IPS DF 4.7 (cell line): ENCODE data around the gene ZNRF2.

Experiments used
- DNase-seq: peaks from one replicate; pipeline ENCODE4 v3.0.0-alpha.2; 2013; ENCODE audit warnings: low spot score; ENCODE audit errors: extremely low read depth

Gene ZNRF2

DNA sequence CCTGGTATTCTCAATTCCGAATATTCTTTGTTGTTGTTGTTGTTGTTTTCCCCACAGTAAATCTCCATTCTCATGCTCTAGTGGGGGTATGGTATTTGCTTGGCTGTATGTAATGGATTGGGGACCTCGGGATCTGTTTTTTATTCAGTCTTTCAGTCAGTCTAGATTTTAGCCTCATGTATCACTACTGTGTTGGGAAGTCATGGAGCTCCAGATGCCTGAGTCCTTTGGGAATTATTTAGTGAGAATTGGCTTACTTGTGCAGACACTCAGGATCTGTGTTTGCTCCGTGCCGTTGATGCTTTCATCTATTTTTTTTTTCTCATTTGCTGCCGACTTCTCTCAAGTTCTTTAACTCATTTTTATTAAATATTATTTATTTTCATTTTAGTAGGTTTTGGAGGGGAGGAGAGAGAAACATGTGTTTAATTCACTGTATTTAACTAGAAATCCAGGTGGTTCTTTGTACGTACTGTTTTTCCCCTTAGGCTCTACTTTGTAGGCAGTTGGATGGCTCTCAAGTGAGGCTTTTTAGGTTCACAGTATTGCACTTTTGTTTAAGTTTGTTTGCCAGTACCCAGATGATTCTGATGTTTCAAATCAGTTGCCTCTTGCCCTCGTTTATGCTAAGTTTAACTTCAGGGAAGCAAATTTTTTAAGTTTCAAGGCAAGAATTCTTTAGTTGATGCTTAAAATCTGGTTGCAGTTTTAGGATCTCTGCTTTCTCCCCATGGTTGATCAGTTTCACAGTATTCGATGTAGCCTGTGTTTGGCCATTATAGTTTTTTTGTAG, 36.9 kb downstream of the ZNRF2 start:
- no peak for DNase-seq

DNA sequence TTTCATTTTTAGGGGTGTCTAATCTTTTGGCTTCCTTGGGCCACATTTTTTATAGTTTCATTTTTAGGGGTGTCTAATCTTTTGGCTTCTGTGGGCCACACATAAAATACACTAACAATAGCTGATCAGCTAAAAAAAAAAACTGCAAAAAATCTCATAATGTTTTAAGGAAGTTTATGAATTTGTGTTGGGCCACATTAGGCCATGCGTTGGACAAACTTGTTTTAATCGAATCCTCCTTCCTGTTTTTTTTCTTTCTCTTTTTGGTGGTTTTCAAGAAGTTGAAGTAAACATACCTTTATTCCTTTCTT, 37.4 kb downstream of the ZNRF2 start:
- no peak for DNase-seq

DNA sequence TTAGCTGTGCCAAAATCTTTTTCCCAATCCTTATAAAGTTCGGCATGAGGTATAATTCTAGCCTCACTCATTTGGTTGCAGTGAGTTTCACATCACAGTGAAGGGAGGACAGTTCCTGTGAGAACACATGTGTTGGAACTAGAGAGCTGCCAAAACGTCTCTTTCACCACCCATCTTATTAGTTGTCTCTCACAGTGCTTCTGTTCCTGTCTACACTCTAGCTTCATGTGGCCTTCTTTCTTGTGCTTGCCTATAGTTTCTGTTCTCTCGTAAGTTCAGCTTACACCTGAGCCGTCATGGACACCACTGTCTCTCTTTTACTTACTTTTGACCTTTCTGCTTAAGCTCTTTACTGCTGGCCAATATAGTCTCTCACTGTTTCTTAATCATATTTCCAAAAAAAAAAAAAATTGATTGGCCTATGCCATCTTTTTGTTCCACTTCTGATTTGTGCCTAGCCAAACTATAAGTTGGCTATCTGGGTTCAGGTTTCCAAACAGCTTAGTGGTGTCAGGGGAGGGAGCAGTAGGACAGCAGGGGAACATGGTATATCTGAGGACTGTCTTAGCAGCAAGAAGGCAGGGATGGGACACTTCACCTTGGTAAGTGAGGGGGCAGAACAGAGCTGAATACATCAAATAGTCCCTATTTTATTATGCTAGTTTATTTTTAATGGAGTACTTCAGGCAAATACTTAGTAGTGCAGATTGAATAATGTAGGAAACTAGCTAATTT, 38.0 kb downstream of the ZNRF2 start:
- no peak for DNase-seq

DNA sequence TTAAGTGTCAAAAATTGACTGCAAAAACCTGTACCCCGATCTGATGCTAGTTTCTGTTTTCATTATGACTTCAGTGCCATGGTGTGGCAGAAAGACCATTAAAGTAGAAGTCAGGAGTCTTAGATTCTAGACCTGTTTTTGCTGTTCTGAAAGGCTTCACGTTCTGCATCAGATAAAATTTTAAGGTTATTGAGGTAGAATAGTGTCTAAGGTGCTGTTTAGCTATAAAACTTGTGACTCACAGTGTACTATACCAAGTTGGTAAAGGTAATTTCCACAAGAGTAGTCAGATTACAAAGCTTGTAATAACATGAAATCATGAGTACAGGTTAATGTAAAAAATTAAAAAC, 38.6 kb downstream of the ZNRF2 start:
- no peak for DNase-seq

DNA sequence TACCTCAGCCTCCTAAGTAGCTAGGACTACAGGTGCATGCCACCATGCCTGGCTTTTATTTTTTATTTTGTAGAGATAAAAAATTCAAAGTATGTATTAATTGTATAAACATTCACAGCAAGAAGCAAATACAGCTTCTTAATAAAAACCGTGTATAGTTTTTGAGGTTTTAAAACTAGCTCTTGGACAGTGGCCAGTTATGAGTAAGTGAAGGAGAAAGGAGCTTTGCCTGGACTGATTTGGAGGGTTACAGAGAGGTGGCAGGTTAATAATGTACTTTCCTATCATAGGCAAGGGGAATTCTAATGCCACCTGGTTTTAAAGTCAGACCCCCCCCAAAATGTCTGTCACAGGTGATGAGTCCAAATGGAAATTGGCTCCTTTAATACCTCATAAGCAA, 43.4 kb downstream of the ZNRF2 start:
- DNase-seq = no peak

DNA sequence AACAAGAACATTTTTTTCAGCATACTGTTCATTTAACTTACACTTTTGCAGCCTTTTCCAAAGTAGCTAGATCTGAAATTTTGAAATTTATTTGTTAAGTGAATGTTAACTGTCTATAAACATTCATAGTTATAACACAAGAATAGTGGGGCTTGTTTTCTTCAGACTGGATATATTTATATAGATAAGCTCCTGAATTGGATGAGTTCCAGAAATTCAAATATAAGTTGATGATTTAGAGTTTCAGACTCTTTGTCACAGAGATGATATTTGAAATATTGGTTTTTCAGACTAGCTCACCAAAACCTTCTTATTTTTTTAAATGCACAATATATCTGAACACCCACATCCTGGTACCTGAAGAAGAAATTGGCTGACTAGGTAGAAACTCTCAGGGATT, 44.0 kb downstream of the ZNRF2 start:
- no peak for DNase-seq

DNA sequence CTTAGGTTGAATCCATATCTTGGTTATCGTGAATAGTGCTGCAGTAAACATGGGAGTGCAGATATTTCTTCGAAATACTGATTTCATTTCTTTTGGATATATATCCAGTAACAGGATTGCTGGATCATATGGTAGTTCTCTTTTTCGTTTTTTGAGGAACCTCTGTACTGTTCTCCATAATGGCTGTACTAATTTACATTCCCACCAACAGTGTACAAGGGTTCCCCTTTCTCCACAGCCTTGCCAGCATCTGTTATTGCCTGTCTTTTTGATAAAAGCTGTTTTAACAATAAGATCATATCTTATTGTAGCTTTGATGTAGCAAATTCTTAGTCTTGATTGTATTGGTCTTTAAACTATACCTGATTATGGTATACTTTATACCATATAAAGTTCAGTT, 45.3 kb downstream of the ZNRF2 start:
- no peak for DNase-seq

DNA sequence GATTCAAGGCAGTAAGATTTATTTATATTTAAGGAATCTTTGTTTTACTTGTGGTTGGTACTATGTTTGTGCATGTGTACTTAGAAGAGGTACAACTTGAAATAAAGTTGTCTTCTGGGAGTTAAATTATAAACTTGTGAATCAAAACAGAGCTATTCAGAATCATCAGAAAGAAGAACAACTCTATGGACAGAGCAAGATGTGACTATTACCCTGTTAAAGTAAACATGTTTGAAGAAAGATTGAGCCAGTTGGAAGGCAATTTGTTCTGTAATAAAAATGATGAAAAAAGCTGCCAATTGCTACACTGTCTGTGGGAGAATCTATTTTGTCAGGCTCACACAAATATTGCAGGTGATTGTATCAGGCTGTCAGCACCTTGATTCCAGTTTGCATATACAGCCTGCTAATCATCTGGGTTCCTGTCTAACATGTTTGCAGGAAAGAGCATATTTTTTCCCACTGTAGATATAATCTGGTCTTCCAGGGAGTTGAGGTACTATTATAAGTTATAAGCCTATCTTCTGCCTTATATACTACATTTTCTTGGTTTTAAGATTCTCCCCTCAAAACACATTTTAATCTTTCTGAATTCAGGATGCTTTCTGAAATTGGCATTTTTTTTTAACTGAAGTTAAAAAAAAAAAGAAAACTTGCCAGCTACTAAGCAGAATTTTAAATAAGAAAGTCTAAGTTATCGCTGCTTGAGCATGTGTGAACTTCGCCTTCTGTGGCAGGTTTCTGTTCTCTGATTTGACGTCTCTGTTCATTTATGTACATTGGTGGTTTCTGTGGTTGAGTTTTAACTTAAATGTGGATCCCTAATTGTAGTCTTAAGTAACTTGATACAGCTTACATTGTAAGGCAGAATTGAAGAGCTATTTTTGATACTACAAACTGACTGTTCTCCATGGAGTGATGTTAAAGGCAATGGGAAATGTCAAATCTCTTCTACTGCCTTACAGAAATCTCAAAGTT, 46.0 kb downstream of the ZNRF2 start:
- no peak for DNase-seq

DNA sequence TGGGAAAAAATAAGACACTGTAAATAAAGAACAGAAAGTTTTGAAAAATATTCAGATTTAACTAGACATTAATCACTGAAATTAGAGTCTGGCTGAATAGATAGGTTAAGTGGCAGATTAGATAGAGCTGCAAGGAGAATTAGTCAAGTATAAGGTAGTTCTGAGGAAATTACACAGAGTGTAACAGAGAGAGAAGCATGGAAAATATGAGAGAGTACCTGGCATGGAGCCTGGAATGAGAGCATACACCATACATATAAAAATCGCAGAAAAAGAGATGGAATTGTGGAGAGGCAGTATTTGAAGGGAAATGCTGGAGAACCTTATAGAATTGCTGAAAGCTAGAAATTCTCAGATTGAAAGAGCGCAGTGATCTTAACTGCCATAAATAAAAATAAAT, 46.9 kb downstream of the ZNRF2 start:
- no peak for DNase-seq

DNA sequence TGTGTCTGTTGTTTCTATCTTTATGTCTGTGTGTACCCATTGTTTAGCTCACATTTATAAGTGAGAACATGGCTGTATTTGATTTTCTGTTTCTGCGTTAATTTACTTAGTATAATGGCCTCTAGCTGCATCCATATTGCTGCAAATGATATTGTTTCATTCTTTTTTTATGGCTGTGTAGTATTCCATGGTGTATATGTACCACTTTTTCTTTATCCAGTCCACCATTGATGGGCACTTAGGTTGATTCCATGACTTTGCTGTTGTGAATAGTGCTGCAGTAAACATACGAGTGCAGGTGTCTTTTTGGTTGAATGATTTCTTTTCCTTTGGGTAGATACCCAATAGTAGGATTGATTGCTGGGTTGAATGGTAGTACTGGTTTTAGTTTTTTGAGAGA, 48.2 kb downstream of the ZNRF2 start:
- no peak for DNase-seq

DNA sequence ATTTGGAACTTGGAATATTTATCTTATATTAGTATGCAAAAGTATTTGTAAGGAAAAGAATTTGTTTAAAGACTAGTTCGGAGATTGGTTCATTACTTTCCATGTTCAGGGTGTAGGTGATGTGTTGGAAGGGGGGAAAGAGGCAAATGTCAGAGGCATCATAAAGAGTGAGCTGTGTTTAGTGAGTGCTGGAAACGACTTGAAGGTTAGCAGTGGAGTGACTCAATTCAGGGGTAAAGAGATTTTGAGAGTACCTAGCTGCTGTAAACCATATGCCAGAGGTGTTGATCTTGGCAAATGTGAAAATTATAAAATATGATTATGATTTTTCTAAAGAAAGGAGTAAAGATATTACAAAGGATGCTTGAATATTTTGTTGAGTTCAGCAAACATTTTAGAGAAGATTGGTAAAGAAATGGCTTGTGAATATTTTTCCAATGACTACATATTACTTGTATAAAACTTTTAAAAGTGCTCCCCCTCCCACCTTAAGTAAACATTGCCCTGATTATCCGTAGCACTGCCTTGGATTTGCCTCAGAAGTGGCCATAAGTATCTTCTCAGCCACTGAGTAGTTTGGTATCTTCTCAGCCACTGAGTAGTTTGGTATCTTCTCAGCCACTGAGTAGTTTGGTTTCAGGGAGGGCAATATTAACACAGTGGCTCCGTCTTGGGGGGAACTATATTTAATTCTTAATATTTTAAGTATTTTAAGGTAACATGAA, 51.5 kb downstream of the ZNRF2 start:
- DNase-seq = no peak

DNA sequence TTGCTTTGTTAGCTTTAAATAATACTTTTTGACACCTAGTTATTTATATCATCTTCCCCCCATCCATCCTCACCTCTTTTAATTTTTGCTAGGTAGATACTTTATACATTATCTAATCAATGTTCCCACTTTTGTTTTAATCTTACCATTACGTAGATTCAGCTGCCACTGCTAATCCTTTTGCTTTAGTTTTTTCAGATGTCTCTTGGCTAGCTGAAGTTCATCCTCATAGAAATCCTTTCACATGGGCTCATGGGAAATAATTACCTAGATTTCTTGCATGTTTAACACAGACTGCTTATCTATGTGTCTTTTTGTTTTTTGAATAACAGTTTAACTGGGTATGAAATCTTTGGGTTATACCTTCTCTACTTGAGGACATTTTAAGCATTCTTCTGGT, 60.1 kb downstream of the ZNRF2 start:
- no peak for DNase-seq

DNA sequence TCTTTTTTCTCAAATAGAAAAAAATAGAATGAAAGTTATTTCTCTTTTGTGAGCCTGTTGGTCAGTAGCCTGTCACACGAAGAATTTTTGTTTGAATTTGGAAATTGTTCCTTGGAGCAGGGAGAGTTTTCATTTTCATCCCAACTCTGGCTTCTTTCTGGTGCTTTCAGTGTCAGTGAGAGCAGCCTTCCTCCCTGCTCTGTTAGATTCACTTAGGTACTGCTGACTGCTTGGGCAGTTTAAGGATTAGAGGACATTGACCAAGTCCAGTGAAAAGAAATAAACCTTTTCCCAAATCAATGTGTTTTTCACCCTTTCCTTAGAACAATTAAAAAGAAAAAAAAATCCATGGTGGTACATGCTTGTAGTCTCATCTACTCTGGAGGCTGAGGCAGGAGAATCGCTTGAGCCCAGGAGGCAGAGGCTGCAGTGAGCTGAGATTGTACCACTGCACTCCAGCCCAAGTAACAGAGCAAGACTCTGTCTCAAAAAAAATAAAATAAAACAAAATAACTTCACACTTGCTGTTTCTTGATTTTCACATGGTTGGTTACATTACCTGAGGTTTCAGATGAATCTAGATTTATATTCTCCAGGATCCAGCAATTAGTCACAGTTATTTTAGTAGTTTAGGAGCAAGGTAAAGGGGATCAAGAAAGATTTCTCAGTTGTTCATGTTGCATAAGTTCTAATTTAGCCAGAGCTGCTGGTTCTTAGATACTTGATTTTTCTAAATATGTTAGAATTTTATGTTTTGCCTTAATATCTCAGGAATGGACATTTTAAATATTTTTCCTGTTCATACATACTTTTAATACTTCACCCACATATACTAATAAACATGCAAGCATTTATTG, 63.1 kb downstream of the ZNRF2 start:
- no peak for DNase-seq

DNA sequence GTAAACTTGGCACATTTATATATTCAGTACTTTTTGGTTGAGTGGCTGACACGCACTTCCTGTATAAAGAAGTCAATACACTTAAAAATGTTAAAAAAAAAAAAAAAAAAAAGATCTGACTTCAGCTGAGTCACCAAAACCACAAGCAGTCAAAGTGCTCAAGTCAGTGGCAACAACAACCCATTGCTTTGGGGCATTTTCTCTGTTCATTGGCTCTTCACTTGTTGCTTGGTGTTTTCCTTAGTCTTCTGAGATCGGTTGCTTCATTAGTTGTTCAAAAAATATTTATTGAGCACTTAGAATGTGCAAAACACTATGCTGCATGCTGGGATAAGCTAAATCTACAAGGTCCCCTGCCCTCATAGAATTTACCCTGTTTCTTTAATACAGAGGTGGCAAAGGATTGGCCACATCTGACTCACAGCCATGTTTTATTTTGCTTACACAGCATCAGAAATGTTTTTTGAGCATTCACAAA, 63.7 kb downstream of the ZNRF2 start:
- DNase-seq = no peak

DNA sequence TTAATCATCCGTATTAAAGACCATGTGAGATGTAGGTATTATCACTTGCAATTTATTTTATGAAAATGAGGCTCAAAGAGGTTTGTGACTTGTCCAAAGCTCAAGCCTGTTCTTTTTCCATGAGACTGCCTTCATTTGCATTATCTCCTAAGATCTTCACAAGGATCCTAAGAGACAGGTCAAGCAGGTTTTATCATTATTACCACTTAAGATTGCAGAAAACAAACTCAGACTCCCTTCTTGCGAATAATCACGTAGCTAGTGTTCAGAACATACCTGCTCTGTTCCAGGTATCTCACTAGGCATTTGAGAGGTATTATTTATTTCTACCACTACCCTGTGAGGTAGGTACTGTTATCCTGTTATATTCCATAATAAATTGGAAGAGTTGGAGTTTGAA, 64.8 kb downstream of the ZNRF2 start:
- no peak for DNase-seq

DNA sequence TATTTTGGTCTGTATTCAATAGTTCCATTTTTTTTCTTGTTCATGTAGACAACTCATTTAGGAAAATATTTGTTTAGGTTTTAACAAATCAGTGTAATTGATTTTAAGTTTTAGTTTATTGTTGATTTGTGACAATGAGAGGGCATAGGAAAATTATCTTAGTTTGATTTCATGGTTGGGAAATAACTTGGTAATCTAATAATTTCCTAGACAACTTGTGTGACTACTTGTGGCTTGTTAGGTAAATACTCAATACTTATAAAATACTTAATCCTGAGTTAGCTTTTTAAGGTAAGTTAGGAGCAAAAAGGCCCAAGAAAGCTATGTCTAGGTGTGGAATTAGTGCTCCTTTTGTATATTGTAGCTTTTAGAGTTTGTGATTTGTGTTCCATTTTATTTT, 65.4 kb downstream of the ZNRF2 start:
- DNase-seq = no peak

DNA sequence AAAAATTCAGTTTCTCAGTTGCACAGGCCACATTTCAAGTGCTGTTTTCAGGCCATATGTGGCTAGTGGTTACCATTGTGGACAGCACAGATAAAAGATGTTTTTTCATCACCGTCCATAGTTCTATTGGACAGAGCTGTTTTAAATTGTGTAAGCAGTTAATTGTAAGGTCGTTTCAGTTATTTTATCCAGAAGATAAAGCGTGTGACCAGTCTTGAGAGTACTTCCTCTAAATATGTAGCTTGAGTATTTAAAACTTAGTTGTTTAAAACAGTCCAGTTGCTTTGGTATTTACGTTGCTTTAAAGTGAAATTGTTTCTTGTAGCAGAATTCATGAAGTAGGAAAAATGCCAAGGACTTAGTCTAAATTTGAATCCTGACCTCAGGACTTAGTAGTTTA, 66.9 kb downstream of the ZNRF2 start:
- DNase-seq = no peak

DNA sequence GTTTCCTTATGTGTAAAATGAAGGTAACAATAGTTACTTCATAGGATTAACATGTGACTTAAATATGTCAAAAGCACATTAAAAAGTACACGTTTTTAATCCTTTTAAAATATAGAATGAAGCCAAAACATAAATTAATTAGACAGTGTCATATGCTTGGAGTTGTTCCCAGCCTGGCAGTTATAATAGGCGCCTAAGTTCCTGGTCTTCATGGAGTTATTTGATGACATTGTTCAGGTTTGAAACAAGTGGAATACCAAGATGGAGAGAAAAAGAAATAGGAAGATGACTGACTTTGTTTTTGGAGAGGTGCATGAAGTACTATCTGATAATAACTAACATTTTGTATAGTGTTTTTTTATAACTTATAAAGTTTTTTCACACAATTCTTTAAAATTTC, 67.3 kb downstream of the ZNRF2 start:
- no peak for DNase-seq

DNA sequence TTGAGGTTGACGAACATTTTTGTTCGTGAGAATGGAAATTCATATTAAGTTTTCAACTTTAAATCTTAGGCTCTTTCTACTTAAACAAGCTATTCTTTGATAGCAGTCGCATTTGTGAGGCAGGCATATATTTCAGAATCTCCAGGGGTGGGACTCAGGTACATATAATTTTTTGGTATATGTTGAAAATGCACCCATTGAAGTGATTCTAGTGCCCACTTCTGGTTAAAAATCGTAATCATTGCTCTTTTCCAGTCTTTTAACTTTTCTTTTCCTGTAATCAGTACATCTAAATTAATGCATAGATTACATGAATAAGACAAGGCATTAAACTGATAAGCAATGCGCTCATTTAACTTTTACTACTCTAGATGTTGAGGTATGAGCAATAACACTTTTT, 67.8 kb downstream of the ZNRF2 start:
- no peak for DNase-seq

DNA sequence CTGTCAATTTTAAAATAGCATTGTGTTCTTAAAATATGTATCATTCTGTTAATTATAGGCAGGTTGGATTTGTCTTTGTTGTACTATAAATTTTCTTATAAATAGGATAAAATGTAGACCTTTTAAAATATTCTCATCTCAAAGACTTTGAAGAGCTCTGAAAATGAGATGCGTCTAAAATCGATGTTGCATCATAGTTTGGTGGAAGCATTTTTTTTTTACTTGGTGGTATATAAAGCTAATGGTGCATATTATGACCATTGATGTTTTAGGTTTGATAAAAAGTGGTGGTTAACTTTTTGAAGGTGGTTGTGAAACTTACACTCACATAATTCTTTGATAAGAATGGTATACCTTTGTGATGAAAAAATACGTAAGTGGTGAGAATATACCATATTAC, 69.1 kb downstream of the ZNRF2 start:
- no peak for DNase-seq
